ENCODE measurements around the gene STOX2.
"Not testable (repeated sequence)": the region's sequence is repeated elsewhere in the genome, so short reads cannot be mapped to it uniquely, and the experiment has no call there.

STOX2 gene

DNA sequence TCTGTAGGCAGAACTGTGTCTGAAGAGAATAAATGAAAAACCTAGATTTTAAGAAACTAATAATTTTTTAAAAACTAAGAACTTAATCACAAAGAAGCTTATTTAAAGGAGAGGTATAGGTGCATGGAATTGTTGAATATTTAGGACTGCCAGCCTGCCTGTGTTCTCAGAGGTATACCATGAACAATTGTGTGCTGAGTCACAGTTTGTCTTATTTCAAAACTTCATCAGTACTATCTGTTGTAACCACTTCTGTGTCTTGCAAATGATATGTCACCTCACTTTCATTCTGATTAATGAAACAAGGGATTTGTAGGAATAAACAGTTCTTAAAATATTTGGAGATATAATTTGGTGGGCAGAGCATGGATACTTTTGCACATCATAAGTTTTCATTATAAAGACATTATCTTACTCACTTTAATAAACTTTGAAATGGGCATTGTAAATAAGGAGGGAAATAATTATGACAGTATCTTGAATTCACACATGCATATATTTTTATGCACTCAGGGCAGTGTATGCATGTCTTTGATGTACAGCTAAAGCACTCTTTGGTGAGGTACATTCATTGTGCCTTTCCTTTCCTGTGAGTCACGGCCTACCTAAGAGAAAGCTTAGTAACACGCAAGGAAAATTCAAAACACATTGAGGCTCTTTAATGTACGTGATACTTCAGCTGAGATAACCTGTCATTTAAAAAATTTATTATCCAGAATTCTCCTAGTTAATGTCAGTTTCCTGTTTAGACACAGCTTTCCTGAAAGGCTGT lies 31.7 kb downstream of the STOX2 start:
- peak in 1 of 2 experiments; percentile 2 for DNase-seq

DNA sequence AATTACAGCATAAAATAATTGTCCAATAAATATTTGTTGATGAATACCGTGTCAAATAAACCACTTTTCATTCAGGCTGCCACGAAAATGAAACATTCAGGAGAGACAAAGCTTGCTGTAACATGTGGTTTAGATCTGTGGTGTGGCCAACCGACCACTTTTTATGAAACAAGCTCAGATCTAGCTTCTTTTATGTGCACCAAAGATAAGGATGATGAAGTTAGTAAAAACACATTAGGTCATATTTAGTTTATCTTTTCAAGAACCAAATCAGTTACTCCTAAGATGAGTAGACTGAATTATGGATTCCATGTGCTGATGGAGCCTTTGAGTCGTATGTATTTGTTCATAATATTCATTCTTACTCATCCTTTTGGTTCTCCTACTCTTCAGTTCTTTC lies 35.8 kb downstream of the STOX2 start:
- DNase-seq, result no peak

GRCh38 chr4:183941964-183942363 lies 36.9 kb downstream of the STOX2 start:
- no peak for DNase-seq

- no peak for DNase-seq
Observed at GRCh38 chr4:183945741-183946140, 40.6 kb downstream of the STOX2 start.

- DNase-seq, result no peak
Observed at GRCh38 chr4:183950536-183950935, 45.4 kb downstream of the STOX2 start.

DNA sequence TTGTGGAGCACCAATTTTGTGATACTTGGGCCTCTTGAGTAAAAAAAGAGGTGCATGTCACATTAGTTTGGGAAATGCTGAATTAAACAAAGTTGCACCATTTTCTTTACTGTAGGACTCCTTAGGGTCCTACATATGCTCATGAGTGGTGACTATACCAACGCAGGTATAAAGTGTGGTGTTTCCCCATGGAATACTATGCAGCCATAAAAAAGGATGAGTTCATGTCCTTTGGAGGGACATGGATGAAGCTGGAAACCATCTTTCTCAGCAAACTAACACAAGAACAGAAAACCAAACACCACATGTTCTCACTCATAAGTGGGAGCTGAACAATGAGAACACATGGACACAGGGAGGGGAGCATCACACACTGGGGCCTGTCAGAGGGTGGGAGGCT lies 47.5 kb downstream of the STOX2 start:
- not testable (repeated sequence) for DNase-seq

- DNase-seq, result no peak
Observed at GRCh38 chr4:183959319-183960045, 54.4 kb downstream of the STOX2 start.

GRCh38 chr4:183960046-183960420 lies 54.9 kb downstream of the STOX2 start:
- DNase-seq, result no peak

DNA sequence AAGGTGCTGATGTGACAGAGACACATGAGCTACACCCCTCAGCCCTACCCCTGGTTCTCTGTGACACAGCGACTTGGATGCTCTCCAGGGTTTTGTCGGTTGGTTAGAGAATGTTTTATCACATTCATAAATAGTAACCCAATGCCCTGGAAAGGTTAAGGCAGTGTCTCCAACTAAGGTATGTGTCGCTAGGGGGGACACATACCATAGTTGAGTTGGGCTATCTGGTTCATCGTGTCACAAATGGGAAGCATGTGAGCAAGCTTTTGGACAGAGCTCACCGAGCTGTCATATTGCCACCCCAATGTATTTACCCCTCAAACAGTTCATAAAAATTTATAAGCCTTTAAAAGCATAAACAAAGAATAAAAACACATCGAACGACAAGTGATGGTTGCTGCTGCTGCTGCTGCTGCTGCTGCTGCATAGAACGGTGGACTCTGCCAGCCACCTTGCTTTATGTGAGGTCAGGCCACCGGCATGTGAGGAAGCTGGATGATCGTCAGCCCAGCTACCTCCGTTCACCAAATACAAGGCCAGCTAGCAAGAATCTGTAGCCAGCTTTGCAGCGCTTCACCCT lies 55.9 kb downstream of the STOX2 start:
- DNase-seq, result no peak

- DNase-seq, result no peak
Observed at GRCh38 chr4:183961795-183962194, 56.7 kb downstream of the STOX2 start.

DNA sequence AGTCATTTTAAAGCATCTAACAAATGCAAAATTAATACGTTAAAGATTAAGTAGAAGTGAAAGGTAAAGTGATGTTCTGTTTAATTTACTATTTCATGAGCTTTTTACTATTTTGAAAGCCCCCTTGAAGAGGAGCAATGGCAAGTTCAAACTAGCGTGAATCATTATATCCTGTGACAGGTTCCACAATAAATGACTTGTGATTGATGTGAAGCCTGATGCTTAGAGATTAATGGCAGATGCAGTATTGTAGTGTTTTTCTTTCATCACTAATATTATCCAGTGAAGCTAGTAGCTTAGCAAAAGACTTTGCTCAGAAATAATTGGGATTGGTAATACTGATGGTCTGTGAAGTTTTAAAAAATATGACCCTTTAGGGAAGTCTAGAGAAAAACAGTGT lies 57.3 kb downstream of the STOX2 start:
- no peak for DNase-seq

- no peak for DNase-seq
Observed at GRCh38 chr4:183966371-183966770, 61.3 kb downstream of the STOX2 start.

GRCh38 chr4:183967266-183967665 lies 62.2 kb downstream of the STOX2 start:
- DNase-seq, result no peak

DNA sequence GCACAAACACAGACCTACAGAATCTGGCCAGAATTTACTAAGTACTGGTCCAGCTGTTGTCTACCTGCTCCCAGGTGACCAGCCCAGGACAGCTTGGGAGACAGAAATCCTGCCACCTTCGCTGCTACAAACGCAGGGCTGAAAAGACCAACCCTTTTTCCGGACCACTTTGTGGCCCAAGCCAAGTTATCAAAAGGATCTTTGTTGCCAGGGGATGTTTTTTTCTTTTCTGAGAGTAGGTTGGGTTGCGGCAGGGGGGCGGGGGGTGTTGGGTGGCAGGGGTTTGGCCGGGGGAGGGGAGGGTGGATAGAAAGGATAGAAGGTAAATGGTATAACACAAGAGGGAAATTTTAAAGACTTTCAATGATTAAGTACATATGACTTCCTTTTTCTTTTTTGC lies 63.4 kb downstream of the STOX2 start:
- DNase-seq, result no peak

GRCh38 chr4:183968931-183969330 lies 63.8 kb downstream of the STOX2 start:
- DNase-seq, result no peak

DNA sequence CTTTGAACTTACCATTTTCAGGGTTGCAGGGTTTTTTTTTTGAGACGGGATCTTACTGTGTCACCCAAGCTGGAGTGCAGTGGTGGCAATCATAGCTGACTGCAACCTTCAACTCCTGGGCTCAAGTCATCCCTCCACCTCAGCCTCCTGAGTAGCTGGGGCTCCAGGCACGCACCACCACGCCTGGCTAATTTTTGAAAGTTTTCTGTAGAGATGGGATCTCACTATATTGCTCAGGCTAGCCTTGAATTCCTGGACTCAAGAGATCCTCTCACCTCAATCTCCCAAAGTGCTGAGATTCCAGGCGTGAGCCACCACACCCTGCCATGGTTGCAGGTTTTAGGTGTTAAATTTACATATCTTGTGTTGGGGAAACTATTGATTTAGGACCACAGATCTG lies 64.5 kb downstream of the STOX2 start:
- DNase-seq, result no peak

DNA sequence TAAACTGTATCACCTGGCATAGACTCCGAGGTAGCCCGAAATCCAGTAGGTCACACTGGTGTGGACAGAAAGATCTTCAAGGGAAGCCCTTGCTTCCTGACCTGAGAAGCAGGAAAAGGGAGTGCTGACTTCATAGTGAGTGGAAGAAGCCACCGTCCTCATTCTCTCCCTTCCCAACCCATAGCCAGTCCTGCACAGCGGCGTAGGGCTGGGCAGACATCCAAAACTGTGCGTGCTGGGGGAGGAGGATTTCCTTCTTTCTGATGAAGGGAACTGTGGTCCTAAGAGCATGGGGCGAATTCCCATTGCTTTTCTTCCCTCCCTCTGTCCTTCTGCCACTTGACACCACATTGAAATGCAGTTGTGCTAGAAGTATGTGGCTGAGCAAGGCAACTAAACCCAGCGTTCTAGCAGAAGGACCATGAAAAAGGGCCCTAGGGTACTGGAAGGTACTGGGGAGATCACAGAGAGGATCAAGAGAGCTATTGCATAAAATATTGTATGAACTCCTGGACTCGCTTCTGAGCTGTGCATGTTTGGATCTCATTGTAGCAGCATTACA lies 66.9 kb downstream of the STOX2 start:
- no peak for DNase-seq

DNA sequence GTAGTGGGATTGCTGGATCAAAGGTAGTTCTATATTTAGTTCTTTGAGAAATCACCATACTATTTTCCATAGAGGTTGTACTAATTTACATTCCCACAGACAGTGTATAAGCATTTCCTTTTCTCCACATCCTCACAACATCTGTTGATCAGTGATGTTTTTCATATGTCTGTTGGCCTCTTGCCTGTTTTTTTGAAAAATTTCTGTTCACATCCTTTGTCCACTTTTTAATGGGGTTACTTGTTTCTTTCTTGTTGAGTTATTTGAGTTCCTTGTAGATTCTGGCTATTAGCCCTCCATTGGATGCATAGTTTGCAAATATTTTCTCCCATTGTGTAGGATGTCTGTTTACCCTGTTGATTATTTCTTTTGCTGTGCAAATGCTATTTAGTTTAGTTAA lies 72.6 kb downstream of the STOX2 start:
- DNase-seq, result no peak

GRCh38 chr4:183984566-183984965 lies 79.5 kb downstream of the STOX2 start:
- no peak for DNase-seq

GRCh38 chr4:183985786-183986185 lies 80.7 kb downstream of the STOX2 start:
- DNase-seq, result no peak

- no peak for DNase-seq
Observed at GRCh38 chr4:183986291-183986970, 81.3 kb downstream of the STOX2 start.

DNA sequence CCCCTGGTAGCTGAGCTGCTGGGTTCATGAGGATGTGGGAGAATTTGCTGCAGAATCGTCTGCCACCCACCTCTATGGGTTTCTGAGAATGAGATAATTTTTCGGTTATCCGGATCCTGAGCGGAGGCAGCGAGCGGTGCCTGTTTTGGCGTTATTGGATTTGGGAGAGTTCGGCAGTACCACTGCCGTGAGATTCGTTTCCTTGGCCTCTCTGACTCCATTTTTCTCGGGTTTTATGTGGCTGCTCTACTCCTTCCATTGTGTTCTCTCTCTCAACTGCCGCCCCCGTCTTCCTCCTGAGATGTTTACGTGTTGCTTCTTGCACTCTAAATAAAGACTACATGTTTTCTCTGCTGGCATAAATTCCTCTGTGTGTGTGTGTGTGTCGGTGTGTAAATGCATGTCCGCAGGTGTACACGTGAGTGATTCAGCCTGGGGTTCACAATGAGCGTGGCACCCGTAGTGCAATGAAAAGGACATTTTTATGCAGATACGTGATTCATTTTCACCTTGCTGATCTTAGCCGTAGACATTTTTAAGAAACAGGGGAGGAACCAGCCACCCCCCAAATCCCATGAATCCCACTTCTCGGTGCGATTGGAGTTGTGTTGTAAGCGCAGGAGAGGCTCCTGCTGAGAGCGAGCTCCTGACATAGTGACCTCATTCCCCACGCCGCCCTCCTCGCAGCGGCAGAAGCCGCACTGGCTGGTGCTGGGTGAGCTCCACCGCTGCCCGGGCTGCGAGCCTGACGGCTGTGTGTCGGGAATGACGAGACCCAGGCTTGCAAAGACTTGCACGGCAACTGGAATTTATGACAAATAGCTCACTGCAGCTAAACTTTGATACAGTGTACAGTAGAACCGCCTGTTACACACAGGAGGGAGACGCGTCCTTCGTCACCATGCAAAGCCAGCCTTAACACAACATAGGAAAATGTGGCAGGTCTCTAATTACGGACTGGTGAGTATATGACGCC lies 82.2 kb downstream of the STOX2 start:
- no peak for DNase-seq

Measured in AML-193 (cell line).